ENCODE measurements around the gene CLPX.
"Not testable (repeated sequence)": the region's sequence is repeated elsewhere in the genome, so short reads cannot be mapped to it uniquely, and the experiment has no call there.

CLPX gene

DNA sequence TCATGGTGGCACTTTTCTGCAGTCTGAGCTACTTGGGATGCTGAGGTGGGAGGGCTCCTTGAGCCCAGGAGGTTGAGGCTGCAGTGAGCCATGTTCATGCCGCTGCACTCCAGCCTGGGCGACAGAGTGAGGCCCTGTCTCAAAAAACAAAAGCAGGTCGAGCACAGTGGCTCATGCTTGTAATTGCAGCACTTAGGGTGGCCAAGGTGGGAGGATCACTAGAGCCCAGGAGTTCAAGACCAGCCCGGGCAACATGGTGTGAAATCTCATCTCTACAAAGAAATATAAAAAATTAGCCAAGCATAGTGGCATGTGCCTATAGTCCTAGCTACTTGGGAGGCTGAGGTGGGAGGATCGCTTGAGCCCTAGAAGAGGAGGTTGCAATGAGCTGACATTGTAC, 80.1 kb downstream of the CLPX start:
- in situ Hi-C loops (cut with MboI; ENCODE audit: low sequenced_read_pairs), result no loop called here

DNA sequence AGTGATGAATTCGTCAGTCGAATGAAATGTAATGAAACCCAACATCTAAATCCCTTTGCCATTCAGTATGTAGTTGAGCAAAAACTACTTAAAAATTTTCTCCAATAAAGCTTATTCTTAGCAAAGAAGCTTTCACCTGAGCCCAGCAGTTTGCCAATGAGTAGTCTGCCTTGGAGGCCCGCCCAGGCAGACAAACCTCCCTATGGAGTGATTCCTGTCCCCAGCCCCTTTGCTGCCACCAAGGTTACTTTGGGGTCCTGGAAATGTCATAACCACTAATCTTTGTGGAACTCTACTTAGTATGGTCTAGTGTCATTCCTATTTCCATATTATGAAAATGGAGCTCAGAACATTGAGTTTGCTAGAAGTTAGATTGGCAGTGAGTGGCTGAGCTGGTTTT, 82.2 kb downstream of the CLPX start:
- in situ Hi-C loops (cut with MboI; ENCODE audit: low sequenced_read_pairs), result no loop called here

DNA sequence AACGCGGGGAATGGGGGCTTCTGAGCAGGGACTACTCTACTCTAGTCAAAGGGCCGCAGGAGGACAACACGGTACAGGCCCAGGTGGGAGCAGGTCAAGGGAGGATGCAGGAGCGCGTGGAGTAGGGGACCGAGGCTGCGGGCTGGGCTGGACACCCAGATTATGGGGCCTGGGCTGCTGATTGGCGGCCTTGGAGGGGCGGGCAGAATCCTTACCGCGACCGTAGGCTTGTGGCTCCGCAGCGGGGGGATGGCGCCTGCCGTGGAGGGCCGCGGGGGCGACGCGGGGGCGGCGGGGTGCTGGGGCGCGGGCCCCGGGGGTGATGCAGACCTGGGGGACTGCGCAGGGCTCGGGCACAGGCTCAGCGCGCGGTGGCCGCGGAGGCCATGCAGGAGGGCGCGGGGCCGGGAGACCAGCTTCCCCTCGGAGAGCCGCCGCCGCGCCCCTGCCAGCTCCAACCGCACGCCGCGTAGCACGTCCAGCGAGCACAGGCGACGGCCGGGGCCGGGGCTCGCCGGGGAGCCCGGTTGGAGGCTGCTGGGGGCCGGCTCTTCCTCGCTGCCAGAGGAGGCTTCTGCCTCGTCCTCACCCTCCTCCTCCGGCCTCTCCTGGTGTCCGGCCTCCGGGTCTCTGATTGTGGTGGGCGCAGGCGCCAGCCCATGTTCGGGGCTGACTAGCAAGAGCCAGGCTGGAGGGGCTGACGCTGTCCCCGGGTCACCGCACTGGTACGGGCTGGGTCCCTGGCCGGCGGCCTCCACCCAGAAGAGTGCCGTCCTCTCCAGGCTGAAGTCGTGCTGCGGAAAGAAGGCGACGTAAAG, 83.0 kb downstream of the CLPX start:
- in situ Hi-C loops (cut with MboI; ENCODE audit: low sequenced_read_pairs), result no loop called here

DNA sequence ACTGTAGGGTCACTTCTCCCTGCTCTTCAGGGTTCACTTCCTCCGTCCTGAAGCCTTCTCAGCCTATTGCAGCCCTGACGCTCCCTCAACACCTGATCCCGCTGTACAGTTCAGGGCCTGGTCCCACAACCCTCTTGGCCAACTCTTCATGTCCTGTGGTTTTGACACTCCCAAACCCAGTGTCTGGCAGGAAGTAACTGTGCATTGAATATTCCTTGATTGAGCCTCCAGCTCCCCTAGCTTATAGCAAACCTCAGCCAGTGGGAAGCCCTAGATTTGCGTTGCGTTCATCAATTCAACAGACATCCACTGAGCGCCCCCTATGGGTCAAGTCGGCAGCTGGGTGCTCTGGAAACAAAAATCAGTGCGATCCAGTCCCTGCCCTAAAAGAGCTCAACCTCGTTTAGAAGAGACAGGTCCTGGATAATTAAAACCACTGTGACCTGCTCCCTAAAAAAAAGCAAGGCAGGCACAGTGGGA, 83.7 kb downstream of the CLPX start:
- in situ Hi-C loops (cut with MboI; ENCODE audit: low sequenced_read_pairs), result no loop called here

DNA sequence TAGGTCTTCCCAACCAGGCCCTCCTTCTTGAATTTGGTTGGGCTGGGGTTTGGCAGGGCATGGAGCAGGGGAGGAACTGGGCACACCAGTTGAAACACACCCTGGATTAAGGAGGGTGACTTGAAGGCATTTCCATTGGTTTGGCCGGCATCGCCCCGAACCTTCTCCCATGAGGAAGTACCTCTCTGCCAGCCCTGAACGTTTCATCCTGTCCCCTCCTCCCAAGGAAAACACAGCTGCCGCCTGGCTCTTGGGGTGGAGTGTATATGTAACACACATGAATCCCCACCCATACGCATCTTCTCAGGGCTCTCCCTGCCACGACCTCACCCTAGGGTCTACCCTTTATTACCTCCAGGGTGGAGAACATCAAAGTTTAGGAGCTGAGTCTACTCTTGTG, 84.7 kb downstream of the CLPX start:
- in situ Hi-C loops (cut with MboI; ENCODE audit: low sequenced_read_pairs), result no loop called here

DNA sequence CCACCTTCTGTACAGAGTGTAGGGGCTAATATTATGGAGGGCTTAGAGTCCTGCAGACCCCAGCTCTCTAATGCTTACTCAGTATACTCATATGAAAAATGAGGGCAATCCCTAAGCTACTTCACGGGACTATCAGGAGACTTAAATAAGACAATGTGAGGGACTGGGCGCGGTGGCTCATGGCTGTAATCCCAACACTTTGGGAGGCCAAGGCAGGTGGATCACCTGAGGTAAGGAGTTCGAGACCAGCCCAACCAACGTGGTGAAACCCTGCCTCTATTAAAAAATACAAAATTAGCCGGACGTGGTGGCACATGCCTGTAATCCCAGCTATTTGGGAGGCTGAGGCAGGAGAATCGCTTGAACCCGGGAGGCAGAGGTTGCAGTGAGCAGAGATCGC, 85.3 kb downstream of the CLPX start:
- in situ Hi-C loops (cut with MboI; ENCODE audit: low sequenced_read_pairs), result not testable (repeated sequence)

DNA sequence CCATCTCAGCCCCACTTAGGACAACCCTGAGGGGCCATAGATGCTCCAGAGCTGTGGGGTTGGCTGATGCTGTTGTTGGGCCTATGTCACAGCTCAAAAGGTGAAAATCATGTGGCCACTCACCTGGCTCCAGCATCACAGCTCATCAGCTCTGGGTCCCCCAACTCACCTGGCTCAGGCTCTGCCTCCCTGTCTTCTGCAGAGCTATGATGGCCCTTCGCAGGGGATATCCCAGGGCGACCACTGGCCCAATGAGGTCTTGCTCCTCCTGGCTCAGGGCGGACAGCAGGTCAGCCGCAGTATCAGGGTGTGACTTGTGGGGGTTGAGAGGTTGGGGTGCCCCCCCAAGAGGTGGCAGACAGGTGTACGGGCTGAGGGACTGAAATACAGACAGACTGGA, 85.8 kb downstream of the CLPX start:
- in situ Hi-C loops (cut with MboI; ENCODE audit: low sequenced_read_pairs), result no loop called here
